HL-60 (cell line): ENCODE measurements around the gene ZNF423.

Experiments used
- CTCF ChIP-seq: IDR thresholded peaks from one replicate; pipeline ENCODE4 v1.5.1; 2011; ENCODE audit warnings: low read length, control low read depth, inconsistent platforms; ENCODE audit not compliant: insufficient read depth
- GABPA ChIP-seq: IDR thresholded peaks from 2 replicates; pipeline ENCODE4 v1.6.1; 2012; ENCODE audit warnings: low read depth
- POLR2AphosphoS5 ChIP-seq: IDR thresholded peaks from 2 replicates; pipeline ENCODE4 v1.6.1; 2012; ENCODE audit warnings: low read depth
- TF ChIP-seq, protein P1 (sequence below): IDR thresholded peaks from 2 replicates; pipeline ENCODE4 v1.6.1; 2012; ENCODE audit warnings: low read depth; ENCODE audit not compliant: insufficient replicate concordance

DNA sequence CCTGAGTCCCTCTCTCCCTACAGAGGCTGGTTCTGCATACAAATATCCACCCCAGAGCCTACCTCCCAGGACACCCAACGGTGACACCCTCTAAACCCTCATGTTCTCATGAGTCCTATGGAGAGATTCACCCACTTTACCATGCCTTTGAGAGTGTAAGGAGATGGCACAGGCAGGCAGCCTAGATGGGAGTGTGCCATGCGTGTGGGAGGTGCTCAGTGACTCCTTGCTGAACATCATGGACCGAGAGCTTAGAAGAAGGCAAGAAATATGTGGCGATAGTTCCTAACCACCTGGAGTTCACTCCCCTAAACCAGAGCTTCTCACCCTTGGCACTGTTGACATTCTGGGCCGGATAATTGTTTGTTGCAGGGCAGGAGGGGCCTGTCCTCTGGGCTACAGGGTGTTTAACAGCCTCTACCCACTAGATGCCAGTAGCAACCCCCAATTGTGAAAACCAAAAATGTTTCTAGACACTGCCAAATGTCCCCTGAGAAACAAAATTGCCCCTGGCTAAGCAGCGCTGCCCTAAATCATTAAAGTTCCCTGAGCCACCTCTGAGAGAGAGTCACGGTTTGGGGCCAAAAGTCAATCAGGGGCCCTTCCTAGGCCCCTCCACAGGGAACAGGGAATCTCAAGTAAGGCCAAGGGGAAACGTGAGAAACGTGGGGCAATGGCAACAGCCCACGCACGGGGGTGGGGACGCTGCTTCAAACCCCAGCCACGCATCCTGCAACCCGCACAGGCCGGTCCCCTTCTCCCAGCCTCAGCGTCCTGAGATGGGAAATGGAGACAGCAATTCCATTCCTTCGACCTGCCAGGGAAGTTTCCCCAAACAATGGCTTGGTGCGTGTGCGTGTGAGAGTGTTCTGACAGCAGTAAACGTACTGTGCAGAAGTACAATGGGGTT, 415.5 kb downstream of the ZNF423 start:
- TF ChIP-seq CTCF (no peak), POLR2AphosphoS5 (no peak), GABPA (no peak)
- TF ChIP-seq, protein P1, sequence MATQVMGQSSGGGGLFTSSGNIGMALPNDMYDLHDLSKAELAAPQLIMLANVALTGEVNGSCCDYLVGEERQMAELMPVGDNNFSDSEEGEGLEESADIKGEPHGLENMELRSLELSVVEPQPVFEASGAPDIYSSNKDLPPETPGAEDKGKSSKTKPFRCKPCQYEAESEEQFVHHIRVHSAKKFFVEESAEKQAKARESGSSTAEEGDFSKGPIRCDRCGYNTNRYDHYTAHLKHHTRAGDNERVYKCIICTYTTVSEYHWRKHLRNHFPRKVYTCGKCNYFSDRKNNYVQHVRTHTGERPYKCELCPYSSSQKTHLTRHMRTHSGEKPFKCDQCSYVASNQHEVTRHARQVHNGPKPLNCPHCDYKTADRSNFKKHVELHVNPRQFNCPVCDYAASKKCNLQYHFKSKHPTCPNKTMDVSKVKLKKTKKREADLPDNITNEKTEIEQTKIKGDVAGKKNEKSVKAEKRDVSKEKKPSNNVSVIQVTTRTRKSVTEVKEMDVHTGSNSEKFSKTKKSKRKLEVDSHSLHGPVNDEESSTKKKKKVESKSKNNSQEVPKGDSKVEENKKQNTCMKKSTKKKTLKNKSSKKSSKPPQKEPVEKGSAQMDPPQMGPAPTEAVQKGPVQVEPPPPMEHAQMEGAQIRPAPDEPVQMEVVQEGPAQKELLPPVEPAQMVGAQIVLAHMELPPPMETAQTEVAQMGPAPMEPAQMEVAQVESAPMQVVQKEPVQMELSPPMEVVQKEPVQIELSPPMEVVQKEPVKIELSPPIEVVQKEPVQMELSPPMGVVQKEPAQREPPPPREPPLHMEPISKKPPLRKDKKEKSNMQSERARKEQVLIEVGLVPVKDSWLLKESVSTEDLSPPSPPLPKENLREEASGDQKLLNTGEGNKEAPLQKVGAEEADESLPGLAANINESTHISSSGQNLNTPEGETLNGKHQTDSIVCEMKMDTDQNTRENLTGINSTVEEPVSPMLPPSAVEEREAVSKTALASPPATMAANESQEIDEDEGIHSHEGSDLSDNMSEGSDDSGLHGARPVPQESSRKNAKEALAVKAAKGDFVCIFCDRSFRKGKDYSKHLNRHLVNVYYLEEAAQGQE: no peak
